Lower lobe of right lung (tissue), 2 donors: ENCODE data around the gene TMED9. TPM values are rescaled to one million over a fixed set of nuclear protein-coding genes. Genes with fewer than 3 reads are reported as not detected.

Experiments used
- ATAC-seq, 2 donors: fragments of 200-7000 bp; cut with Tn5 transposase; one replicate each; pipeline ENCODE4 v1.9.1; 2020 to 2022; ENCODE audit warnings: mild to moderate bottlenecking in 2 of 2, moderate library complexity in 2 of 2
- DNase-seq: peaks from one replicate; pipeline ENCODE4 v3.0.0-alpha.2; 2020
- H3K27ac ChIP-seq: fragments of 200-600 bp; one replicate; pipeline ENCODE4 v1.8.0; 2022
- H3K27me3 ChIP-seq: fragments of 200-600 bp; one replicate; pipeline ENCODE4 v1.8.0; 2022; ENCODE audit warnings: low read depth
- H3K36me3 ChIP-seq: fragments of 200-600 bp; one replicate; pipeline ENCODE4 v1.8.0; 2022; ENCODE audit warnings: mild to moderate bottlenecking
- H3K4me1 ChIP-seq: fragments of 200-600 bp; one replicate; pipeline ENCODE4 v1.8.0; 2022
- H3K4me3 ChIP-seq: fragments of 200-600 bp; one replicate; pipeline ENCODE4 v1.8.0; 2022; ENCODE audit warnings: mild to moderate bottlenecking
- H3K9me3 ChIP-seq: fragments of 200-600 bp; one replicate; pipeline ENCODE4 v1.8.0; 2022
- CTCF ChIP-seq: fragments of 200-600 bp; IDR thresholded peaks from one replicate; pipeline ENCODE4 v1.8.0; 2022; ENCODE audit warnings: antibody characterized with exemption, mild to moderate bottlenecking
- intact Hi-C: fragments of 100-400 bp; cut with DNase I; formaldehyde crosslinking; loops from one replicate; pipeline ENCODE4 v1.11.0; 2022
- total RNA-seq: library from RNA; stranded (reverse); fragmentation: NEBNext Ultra II Directional; extraction: Animal tissue kit (Norgen Biotek cat#: 25700); gene quantifications from one replicate; pipeline ENCODE4 v1.2.1, GENCODE V29; 2021
- donor health status: DM: no; HTN: yes; CAD: no; lungs with severe emphysema.

TMED9 gene
- total RNA-seq, 1 donor from 2014 or later = 132 TPM

GRCh38 chr5:177568326-177568725, 23.7 kb upstream of the TMED9 start:
- Histone ChIP-seq H3K9me3 (no peaks in the 10 kb centered on the region), H3K36me3 (no peaks in the 10 kb centered on the region), H3K27me3 (peaks cover 7% of the 10 kb centered on the region), H3K4me3 (no peak overlapping the region), H3K27ac (no peak overlapping the region), H3K4me1 (no peaks in the 10 kb centered on the region)
- ATAC-seq = no peak
- TF ChIP-seq CTCF = no peak
- intact Hi-C loops = no loop called here
- DNase-seq = no peak

GRCh38 chr5:177569894-177570293, 22.1 kb upstream of the TMED9 start:
- no peaks in the 10 kb centered on the region for H3K36me3 ChIP-seq
- no peak overlapping the region for H3K4me3 ChIP-seq
- no peaks in the 10 kb centered on the region for H3K4me1 ChIP-seq
- DNase-seq (no peak), ATAC-seq (no peak)
- H3K27ac ChIP-seq = no peak overlapping the region
- peaks cover 7% of the 10 kb centered on the region for H3K27me3 ChIP-seq
- TF ChIP-seq CTCF = no peak
- intact Hi-C loops = no loop called here
- no peaks in the 10 kb centered on the region for H3K9me3 ChIP-seq

- H3K4me3 ChIP-seq = no peak overlapping the region
- intact Hi-C loops = no loop called here
- H3K36me3 ChIP-seq = no peaks in the 10 kb centered on the region
- DNase-seq (no peak), ATAC-seq (no peak)
- no peaks in the 10 kb centered on the region for H3K4me1 ChIP-seq
- no peaks in the 10 kb centered on the region for H3K27me3 ChIP-seq
- TF ChIP-seq CTCF = no peak
- H3K27ac ChIP-seq = no peak overlapping the region
- H3K9me3 ChIP-seq = no peaks in the 10 kb centered on the region
These were observed 16.5 kb upstream of the TMED9 start for GRCh38 chr5:177575488-177575887.

- H3K9me3 ChIP-seq = no peaks in the 10 kb centered on the region
- no peaks in the 10 kb centered on the region for H3K4me1 ChIP-seq
- no peaks in the 10 kb centered on the region for H3K36me3 ChIP-seq
- no peak overlapping the region for H3K27ac ChIP-seq
- ATAC-seq (no peak), DNase-seq (no peak)
- no peak overlapping the region for H3K4me3 ChIP-seq
- no peaks in the 10 kb centered on the region for H3K27me3 ChIP-seq
- TF ChIP-seq CTCF = no peak
- intact Hi-C loops = no loop called here
These were observed 15.8 kb upstream of the TMED9 start for GRCh38 chr5:177576169-177576568.

GRCh38 chr5:177578316-177578715, 13.7 kb upstream of the TMED9 start:
- intact Hi-C loops = no loop called here

More at GRCh38 chr5:177578316-177578715, 13.7 kb upstream of the TMED9 start:
- no peak overlapping the region for H3K27ac ChIP-seq
- no peak for TF ChIP-seq CTCF
- DNase-seq (no peak), ATAC-seq (no peak)
- H3K36me3 ChIP-seq = no peaks in the 10 kb centered on the region
- H3K4me1 ChIP-seq = no peaks in the 10 kb centered on the region
- no peak overlapping the region for H3K4me3 ChIP-seq
- H3K27me3 ChIP-seq = no peaks in the 10 kb centered on the region
- H3K9me3 ChIP-seq = no peaks in the 10 kb centered on the region
